T-cell (primary cell): ENCODE data around the gene ADGRG6. TPM values are rescaled to one million over a fixed set of nuclear protein-coding genes. Genes with fewer than 3 reads are reported as not detected.

ENCODE experiments used
- ATAC-seq, 4 experiments: fragments of 200-7000 bp in 3 of 4; fragments of 150-1000 bp in 1 of 4; cut with Tn5 transposase; replicated peaks in 1 of 4; 1 replicate in 3 of 4; 2 replicates in 1 of 4; pipeline ENCODE4 v1.10.0; 2021; ENCODE audit warnings: moderate library complexity in 3 of 4, mild to moderate bottlenecking in 2 of 4, moderate number of reproducible peaks in 1 of 4
- CTCF ChIA-PET, 2 donors: fragments of 300-600 bp; sonication (Branson Sonifier 250); formaldehyde crosslinking; loops; one replicate each; lab custom pipeline; 2022; ENCODE audit warnings: antibody characterized with exemption in 2 of 2; lab: Charles Lee
- POLR2A ChIA-PET, 2 donors: fragments of 300-600 bp; sonication (Branson Sonifier 250); formaldehyde crosslinking; loops; one replicate each; lab custom pipeline; 2022; ENCODE audit warnings: antibody characterized with exemption in 2 of 2; lab: Charles Lee
- DNase-seq, 35 experiments: peaks; one replicate each; pipeline versions ENCODE4 v3.0.0 to v3.0.0-alpha.2; 2013 to 2023
- H3K27ac ChIP-seq: one replicate; pipeline ENCODE4 v1.5.1; 2013; ENCODE audit warnings: low read length
- H3K27me3 ChIP-seq, 2 experiments: replicated peaks in 1 of 2; 1 replicate in 1 of 2; 2 replicates in 1 of 2; pipeline versions ENCODE4 v1.6.1 to v1.7.0; 2013; ENCODE audit warnings: low read length in 1 of 2, mixed read lengths in 1 of 2; ENCODE audit not compliant: control insufficient read depth in 2 of 2, insufficient read depth in 2 of 2; ENCODE audit errors: extremely low read depth in 1 of 2
- H3K36me3 ChIP-seq, 2 donors: 1 replicate in 1 of 2; 2 replicates in 1 of 2; pipeline versions ENCODE4 v1.6.1 to v1.7.0; 2013; ENCODE audit warnings: low read length in 1 of 2; ENCODE audit not compliant: control insufficient read depth in 2 of 2, insufficient read depth in 1 of 2; ENCODE audit errors: extremely low read depth in 1 of 2
- H3K4me1 ChIP-seq, 2 experiments: 1 replicate in 1 of 2; 2 replicates in 1 of 2; pipeline versions ENCODE4 v1.6.1 to v1.7.0; 2013; ENCODE audit warnings: low read length in 2 of 2, mixed read lengths in 1 of 2; ENCODE audit not compliant: insufficient read depth in 2 of 2, control insufficient read depth in 1 of 2; ENCODE audit errors: extremely low read depth in 1 of 2
- H3K4me3 ChIP-seq, 2 donors: 1 replicate in 1 of 2; 2 replicates in 1 of 2; pipeline versions ENCODE4 v1.5.1 to v1.7.0; 2013; ENCODE audit warnings: mild to moderate bottlenecking in 2 of 2, low read length in 1 of 2, moderate library complexity in 1 of 2; ENCODE audit not compliant: control insufficient read depth in 1 of 2; ENCODE audit errors: extremely low read depth in 1 of 2
- H3K9me3 ChIP-seq: 2 replicates; pipeline ENCODE4 v1.7.0; 2013
- H3K27ac Mint-ChIP-seq, 2 donors: one replicate each; pipeline ENCODE4 v1.8.0; 2020 to 2021; ENCODE audit warnings: mild to moderate bottlenecking in 2 of 2, mixed read lengths in 2 of 2
- H3K27me3 Mint-ChIP-seq, 2 donors: one replicate each; pipeline ENCODE4 v1.8.0; 2021 to 2022; ENCODE audit warnings: mixed read lengths in 2 of 2
- H3K36me3 Mint-ChIP-seq: one replicate; pipeline ENCODE4 v1.8.0; 2021; ENCODE audit warnings: mixed read lengths
- H3K4me1 Mint-ChIP-seq, 3 donors: one replicate each; pipeline ENCODE4 v1.8.0; 2020 to 2022; ENCODE audit warnings: mixed read lengths in 3 of 3, mild to moderate bottlenecking in 1 of 3
- H3K4me3 Mint-ChIP-seq, 3 donors: one replicate each; pipeline ENCODE4 v1.8.0; 2020 to 2022; ENCODE audit warnings: mild to moderate bottlenecking in 3 of 3, mixed read lengths in 3 of 3, moderate library complexity in 3 of 3
- H3K9me3 Mint-ChIP-seq, 3 donors: one replicate each; pipeline ENCODE4 v1.8.0; 2020 to 2022; ENCODE audit warnings: mixed read lengths in 3 of 3
- WGBS: methylation state at CpG from one replicate; pipeline ENCODE4 v1.1.5; 2013; ENCODE audit warnings: missing lambda C conversion rate; ENCODE audit not compliant: insufficient coverage; 5-methylcytosine and 5-hydroxymethylcytosine counted together
- total RNA-seq, 35 experiments: library from RNA in 6 of 35; stranded (reverse) in 6 of 35; fragments of 120-200 nt in 1 of 35; gene quantifications; one replicate each; pipeline versions ENCODE4 v1.2.1 to v1.2.4 and lab custom pipeline; 2013 to 2026

Gene ADGRG6
- total RNA-seq (under 1 TPM; 0.51 to 0.89 (median 0.61) TPM), total RNA-seq (lab: John Stamatoyannopoulos, UW) (0.37 to 3.6 (median 1.5) reads per million in 29 experiments)
- 0.22 TPM for total RNA-seq (2013)

DNA sequence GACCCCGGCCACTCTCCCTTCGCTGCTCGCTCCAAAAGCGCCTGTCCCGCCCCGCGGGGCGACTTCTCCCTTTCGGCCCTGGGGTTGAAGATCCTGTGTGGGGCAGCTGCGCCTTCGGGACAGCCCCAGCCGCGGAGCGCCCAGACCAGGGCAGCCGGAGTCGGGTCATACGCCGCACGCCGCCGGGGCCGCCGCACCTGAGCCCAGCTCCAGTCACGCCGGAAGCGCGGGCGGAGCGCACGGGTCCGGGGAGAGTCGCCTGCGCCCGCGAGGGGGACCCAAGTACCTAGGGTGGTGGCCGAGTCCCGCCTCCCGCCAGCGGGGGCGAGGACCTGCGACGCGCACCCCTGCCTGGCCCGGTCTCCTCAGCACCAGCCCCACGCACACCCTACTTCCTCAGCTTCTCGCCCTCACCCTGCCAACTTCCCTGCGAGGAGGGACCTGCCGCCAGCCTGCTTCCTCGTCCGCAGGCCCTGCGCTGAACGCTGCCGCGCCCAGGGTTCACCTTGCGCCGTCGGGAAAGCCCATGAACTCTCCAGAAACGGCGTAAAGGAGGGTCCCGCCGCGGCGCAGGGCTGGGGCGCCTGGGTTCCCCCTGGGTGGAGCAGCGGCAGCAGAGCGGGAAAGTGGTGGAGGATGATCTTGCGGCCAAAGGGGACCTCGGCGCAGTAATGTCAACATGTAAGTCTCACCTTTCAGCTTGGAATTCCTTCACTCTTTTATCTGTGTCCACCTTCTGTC lies at the start of gene ADGRG6:
Gene ADGRG6 (plus strand): TSS at position 357 of the 741 bp plus-strand sequence. CDS start 323 bp downstream, at position 680.
- ChIA-PET CTCF (interaction anchor here in 1 of 2 donors (0.8 kb wide), 1 partner anchor 16 kb away, joined by 3 read pairs; no protein-coding TSS in a partner anchor), POLR2A (interaction anchor here in 1 of 2 donors (0.6 to 0.7 kb wide), 2 partner anchors 104 to 505 kb away, joined by 3 to 5 read pairs; no protein-coding TSS in a partner anchor)
- H3K36me3 ChIP-seq, result no peaks in the 10 kb centered on the region
- H3K9me3 ChIP-seq, result no peaks in the 10 kb centered on the region
- H3K27me3 ChIP-seq, result peaks cover 0 to 17% of the 10 kb centered on the region in 2 experiments
- Mint-ChIP-seq H3K27me3 (peaks cover 16 to 21% of the 10 kb centered on the region in 2 donors), H3K36me3 (no peaks in the 10 kb centered on the region), H3K4me3 (peak within 1 kb of the TSS; percentile 76 to 86 (median 80)), H3K4me1 (peaks cover 0 to 17% (median 10%) of the 10 kb centered on the region in 3 donors), H3K27ac (no peak within 1 kb of the TSS), H3K9me3 (no peaks in the 10 kb centered on the region)
- H3K4me1 ChIP-seq, result peaks cover 0 to 12% of the 10 kb centered on the region in 2 experiments
- 2% methylated on average over 66 of the region's 69 CpGs for WGBS
- H3K27ac ChIP-seq, result no peak within 1 kb of the TSS
- DNase-seq (peak in 31 of 35 experiments; percentile 5 to 47 (median 20)), ATAC-seq (peak; percentile 81 to 89 (median 86))
- H3K4me3 ChIP-seq, result peak within 1 kb of the TSS; percentile 46 to 60

DNA sequence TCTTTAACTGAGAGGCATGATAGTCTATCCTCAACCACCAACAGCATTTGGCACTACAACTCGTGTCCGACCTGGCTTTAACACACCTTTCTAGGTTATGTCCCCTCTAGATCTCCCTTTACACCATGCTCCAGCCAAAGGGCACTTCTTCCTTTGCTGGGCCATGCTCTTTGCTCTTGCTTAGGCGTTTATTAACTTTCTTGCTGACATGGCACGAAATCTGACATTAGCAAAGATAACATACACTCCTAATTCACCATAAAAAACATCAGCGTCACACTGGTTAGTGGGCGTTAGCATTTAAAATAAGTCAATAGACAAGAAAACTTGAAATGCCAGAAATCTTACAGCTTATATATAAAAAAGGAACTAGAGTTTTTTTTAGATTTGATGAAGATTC lies 47.3 kb upstream of the ADGRG6 start:
- no peaks in the 10 kb centered on the region for H3K9me3 Mint-ChIP-seq
- H3K4me3 Mint-ChIP-seq, result no peak overlapping the region
- Histone ChIP-seq H3K9me3 (no peaks in the 10 kb centered on the region), H3K27me3 (no peaks in the 10 kb centered on the region), H3K36me3 (no peaks in the 10 kb centered on the region), H3K27ac (no peak overlapping the region), H3K4me1 (no peaks in the 10 kb centered on the region), H3K4me3 (no peak overlapping the region)
- H3K36me3 Mint-ChIP-seq, result no peaks in the 10 kb centered on the region
- POLR2A ChIA-PET, result no interaction called here
- no peak overlapping the region for H3K27ac Mint-ChIP-seq
- DNase-seq (no peak), ATAC-seq (no peak)
- CTCF ChIA-PET, result interaction anchor here in 1 of 2 donors (0.8 kb wide), 1 partner anchor 12 kb away, joined by 3 read pairs; no protein-coding TSS in a partner anchor
- WGBS, result 85% methylated on average over 2 of the region's 6 CpGs
- peaks cover 0 to 4% (median 0%) of the 10 kb centered on the region in 3 donors for H3K4me1 Mint-ChIP-seq
- H3K27me3 Mint-ChIP-seq, result peaks cover 0 to 4% of the 10 kb centered on the region in 2 donors

DNA sequence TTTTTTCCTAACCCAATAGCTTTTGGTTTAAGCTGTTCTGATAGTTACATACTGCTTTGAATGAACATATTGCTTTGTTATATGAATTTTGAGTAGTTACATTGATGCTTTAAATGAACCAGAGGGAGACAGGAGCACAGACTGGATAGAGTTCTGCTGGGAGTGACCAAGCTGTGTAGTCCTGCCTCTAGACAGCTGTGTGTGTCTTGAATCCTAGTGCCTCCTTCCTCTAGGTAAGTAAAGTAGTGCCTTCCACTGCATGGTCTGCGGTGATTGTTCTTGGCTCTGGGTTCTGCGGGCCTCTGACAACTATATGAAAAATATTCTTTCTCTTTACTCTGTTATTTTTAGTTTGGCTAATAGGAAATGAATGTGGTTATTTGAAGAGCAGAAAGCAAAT lies 46.0 kb upstream of the ADGRG6 start:
- no peaks in the 10 kb centered on the region for H3K4me1 ChIP-seq
- no peak overlapping the region for H3K27ac ChIP-seq
- no peak overlapping the region for H3K4me3 ChIP-seq
- no peak for DNase-seq
- ATAC-seq, result no peak
- no peaks in the 10 kb centered on the region for H3K27me3 ChIP-seq
- Mint-ChIP-seq H3K4me1 (peaks cover 0 to 4% (median 0%) of the 10 kb centered on the region in 3 donors), H3K27ac (no peak overlapping the region), H3K4me3 (no peak overlapping the region), H3K9me3 (no peaks in the 10 kb centered on the region), H3K27me3 (peaks cover 0 to 6% of the 10 kb centered on the region in 2 donors), H3K36me3 (no peaks in the 10 kb centered on the region)
- CTCF ChIA-PET, result interaction anchor here in 1 of 2 donors (0.6 kb wide), 1 partner anchor 45 kb away, joined by 6 read pairs; no protein-coding TSS in a partner anchor
- no CpG with 5 or more reads among the region's 2 CpGs for WGBS
- no peaks in the 10 kb centered on the region for H3K9me3 ChIP-seq
- POLR2A ChIA-PET, result interaction anchor here (0.6 to 0.7 kb wide), 2 partner anchors 25 to 75 kb away, joined by 3 to 5 read pairs; no protein-coding TSS in a partner anchor
- no peaks in the 10 kb centered on the region for H3K36me3 ChIP-seq

DNA sequence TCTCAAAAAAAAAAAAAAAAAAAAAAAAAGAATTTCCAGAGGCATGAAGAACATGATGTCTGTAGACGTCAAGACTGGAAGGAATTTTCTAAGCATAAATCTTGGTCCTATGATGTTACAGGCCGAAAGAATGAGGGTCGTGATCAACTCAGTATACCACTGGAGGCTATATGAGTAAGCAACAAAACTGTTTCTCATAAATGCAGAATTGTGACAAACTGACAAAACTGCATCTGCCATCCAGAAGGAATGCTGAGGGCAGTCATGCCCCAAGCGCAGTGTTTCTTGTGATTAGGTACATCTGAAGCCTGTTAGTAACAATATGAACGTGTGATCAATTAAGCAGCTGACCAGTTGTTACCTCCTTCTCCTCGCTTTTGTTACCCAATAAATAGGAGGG lies 43.5 kb upstream of the ADGRG6 start:
- Mint-ChIP-seq H3K4me1 (peaks cover 0 to 4% (median 0%) of the 10 kb centered on the region in 3 donors), H3K36me3 (no peaks in the 10 kb centered on the region), H3K27ac (no peak overlapping the region), H3K9me3 (no peaks in the 10 kb centered on the region), H3K4me3 (no peak overlapping the region), H3K27me3 (peaks cover 0 to 2% of the 10 kb centered on the region in 2 donors)
- CTCF ChIA-PET, result no interaction called here
- DNase-seq, result no peak
- no peak overlapping the region for H3K4me3 ChIP-seq
- H3K9me3 ChIP-seq, result no peaks in the 10 kb centered on the region
- no peaks in the 10 kb centered on the region for H3K36me3 ChIP-seq
- no peaks in the 10 kb centered on the region for H3K4me1 ChIP-seq
- no peaks in the 10 kb centered on the region for H3K27me3 ChIP-seq
- 92% methylated on average over 4 of the region's 6 CpGs for WGBS
- ATAC-seq, result no peak
- no peak overlapping the region for H3K27ac ChIP-seq
- POLR2A ChIA-PET, result no interaction called here

DNA sequence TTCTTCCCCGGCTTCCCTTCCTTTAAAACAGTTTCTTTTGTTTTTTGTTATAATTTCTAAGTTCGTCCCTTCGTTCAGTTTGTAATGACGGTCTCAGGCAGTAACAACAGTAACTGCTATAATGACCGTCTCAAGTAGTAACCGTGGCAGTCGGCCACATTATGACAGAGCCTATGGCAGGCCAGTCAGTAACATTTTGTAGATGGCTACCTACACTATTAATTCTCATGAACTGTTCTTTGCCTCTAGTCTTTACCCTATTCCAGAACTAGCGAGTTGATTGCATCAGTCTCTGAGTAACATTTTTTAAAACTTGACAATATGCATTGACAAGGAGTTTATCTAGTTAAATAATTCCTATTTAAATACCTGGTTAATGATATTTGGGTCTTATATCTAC lies 43.0 kb upstream of the ADGRG6 start:
- Histone ChIP-seq H3K4me1 (no peaks in the 10 kb centered on the region), H3K27me3 (no peaks in the 10 kb centered on the region), H3K36me3 (no peaks in the 10 kb centered on the region), H3K4me3 (no peak overlapping the region), H3K9me3 (no peaks in the 10 kb centered on the region), H3K27ac (no peak overlapping the region)
- Mint-ChIP-seq H3K27ac (no peak overlapping the region), H3K4me3 (no peak overlapping the region), H3K4me1 (peaks cover 0 to 4% (median 0%) of the 10 kb centered on the region in 3 donors), H3K27me3 (peaks cover 0 to 2% of the 10 kb centered on the region in 2 donors), H3K36me3 (no peaks in the 10 kb centered on the region), H3K9me3 (no peaks in the 10 kb centered on the region)
- POLR2A ChIA-PET, result no interaction called here
- 100% methylated on average over 6 of the region's 8 CpGs for WGBS
- DNase-seq (no peak), ATAC-seq (no peak)
- CTCF ChIA-PET, result no interaction called here

DNA sequence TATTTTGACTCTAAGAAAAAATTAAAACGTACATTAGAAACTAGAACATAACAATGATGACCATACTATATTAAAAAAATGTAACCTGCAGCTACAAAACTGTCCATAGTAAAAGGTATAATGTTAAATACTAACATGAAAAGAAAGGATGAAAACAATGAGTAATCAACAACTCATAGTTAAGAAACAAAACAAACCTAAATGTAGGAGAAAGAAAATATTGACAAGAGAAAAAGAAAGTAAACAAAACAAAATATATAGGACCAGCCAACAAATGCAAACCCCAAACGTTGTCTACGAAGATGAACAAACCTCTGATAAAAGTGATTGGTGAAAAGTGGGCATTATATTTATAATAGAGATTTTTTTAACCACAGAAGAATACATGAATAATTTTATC lies 41.1 kb upstream of the ADGRG6 start:
- Histone ChIP-seq H3K4me3 (no peak overlapping the region), H3K9me3 (no peaks in the 10 kb centered on the region), H3K27me3 (no peaks in the 10 kb centered on the region), H3K36me3 (no peaks in the 10 kb centered on the region), H3K4me1 (no peaks in the 10 kb centered on the region), H3K27ac (no peak overlapping the region)
- ChIA-PET POLR2A (no interaction called here), CTCF (no interaction called here)
- DNase-seq (no peak), ATAC-seq (no peak)
- Mint-ChIP-seq H3K9me3 (no peaks in the 10 kb centered on the region), H3K4me1 (peaks cover 0 to 3% (median 0%) of the 10 kb centered on the region in 3 donors), H3K27me3 (peaks cover 0 to 2% of the 10 kb centered on the region in 2 donors), H3K27ac (no peak overlapping the region), H3K4me3 (no peak overlapping the region), H3K36me3 (no peaks in the 10 kb centered on the region)
- WGBS, result no CpG with 5 or more reads among the region's 3 CpGs
